ENCODE measurements around the gene ANKRD33B.

DNA sequence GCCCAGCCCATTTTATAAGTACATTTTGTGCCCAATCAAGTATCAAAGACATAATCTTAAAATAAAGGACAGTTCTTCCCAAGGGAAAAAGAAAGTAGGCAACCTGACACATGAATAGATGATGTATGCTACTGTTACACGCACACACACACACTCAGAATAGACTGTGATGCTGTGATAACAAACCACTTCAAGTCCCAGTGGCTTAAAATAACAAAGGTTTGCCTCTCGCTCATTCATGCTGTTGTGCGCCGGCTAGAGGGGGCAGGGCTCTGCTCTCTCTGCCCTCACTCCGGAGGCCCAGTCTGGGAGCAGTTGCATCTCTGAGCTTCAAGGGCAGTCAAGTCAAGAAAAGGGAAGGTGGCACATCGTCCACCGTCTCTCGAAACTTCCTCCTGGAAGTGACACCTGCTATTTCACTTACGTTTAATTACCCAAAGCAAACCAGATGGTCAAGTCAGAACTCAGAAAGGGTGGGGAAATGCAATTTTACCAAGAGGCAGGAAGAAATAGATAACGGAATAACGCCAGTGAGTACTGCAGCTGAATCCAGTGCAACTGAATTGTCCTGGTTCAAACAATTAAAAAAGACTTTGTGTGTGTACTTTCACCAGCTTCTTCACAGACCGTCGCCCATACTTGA, 43.3 kb downstream of the ANKRD33B start:
- TF ChIP-seq CEBPB (IDR thresholded peaks at IDR 0.05; ENCODE audit: low read depth) (no peak), YY1 (IDR thresholded peaks at IDR 0.05; ENCODE audit: extremely low read depth, insufficient replicate concordance, low read depth, low read length) (no peak), POLR2AphosphoS5 (IDR thresholded peaks at IDR 0.05; ENCODE audit: low read depth, low read length) (no peak), RAD21 (IDR thresholded peaks at IDR 0.05; ENCODE audit: low read depth) (no peak), JUND (IDR thresholded peaks at IDR 0.05) (no peak), EZH2phosphoT487 (IDR thresholded peaks at IDR 0.05; ENCODE audit: borderline replicate concordance) (no peak), EZH2 (IDR thresholded peaks at IDR 0.05) (no peak), POLR2A (IDR thresholded peaks at IDR 0.05; ENCODE audit: borderline replicate concordance, extremely low read depth, insufficient read depth, insufficient read length) (no peak), SP1 (IDR thresholded peaks at IDR 0.05; ENCODE audit: low read depth) (no peak), TCF7L2 (IDR thresholded peaks at IDR 0.05; ENCODE audit: borderline replicate concordance, extremely low read depth, insufficient read depth, insufficient read length) (no peak)
- TF ChIP-seq, protein P1, sequence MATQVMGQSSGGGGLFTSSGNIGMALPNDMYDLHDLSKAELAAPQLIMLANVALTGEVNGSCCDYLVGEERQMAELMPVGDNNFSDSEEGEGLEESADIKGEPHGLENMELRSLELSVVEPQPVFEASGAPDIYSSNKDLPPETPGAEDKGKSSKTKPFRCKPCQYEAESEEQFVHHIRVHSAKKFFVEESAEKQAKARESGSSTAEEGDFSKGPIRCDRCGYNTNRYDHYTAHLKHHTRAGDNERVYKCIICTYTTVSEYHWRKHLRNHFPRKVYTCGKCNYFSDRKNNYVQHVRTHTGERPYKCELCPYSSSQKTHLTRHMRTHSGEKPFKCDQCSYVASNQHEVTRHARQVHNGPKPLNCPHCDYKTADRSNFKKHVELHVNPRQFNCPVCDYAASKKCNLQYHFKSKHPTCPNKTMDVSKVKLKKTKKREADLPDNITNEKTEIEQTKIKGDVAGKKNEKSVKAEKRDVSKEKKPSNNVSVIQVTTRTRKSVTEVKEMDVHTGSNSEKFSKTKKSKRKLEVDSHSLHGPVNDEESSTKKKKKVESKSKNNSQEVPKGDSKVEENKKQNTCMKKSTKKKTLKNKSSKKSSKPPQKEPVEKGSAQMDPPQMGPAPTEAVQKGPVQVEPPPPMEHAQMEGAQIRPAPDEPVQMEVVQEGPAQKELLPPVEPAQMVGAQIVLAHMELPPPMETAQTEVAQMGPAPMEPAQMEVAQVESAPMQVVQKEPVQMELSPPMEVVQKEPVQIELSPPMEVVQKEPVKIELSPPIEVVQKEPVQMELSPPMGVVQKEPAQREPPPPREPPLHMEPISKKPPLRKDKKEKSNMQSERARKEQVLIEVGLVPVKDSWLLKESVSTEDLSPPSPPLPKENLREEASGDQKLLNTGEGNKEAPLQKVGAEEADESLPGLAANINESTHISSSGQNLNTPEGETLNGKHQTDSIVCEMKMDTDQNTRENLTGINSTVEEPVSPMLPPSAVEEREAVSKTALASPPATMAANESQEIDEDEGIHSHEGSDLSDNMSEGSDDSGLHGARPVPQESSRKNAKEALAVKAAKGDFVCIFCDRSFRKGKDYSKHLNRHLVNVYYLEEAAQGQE (IDR thresholded peaks at IDR 0.05; ENCODE audit: low read depth) = no peak
- TF ChIP-seq, protein P2, sequence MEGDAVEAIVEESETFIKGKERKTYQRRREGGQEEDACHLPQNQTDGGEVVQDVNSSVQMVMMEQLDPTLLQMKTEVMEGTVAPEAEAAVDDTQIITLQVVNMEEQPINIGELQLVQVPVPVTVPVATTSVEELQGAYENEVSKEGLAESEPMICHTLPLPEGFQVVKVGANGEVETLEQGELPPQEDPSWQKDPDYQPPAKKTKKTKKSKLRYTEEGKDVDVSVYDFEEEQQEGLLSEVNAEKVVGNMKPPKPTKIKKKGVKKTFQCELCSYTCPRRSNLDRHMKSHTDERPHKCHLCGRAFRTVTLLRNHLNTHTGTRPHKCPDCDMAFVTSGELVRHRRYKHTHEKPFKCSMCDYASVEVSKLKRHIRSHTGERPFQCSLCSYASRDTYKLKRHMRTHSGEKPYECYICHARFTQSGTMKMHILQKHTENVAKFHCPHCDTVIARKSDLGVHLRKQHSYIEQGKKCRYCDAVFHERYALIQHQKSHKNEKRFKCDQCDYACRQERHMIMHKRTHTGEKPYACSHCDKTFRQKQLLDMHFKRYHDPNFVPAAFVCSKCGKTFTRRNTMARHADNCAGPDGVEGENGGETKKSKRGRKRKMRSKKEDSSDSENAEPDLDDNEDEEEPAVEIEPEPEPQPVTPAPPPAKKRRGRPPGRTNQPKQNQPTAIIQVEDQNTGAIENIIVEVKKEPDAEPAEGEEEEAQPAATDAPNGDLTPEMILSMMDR (IDR thresholded peaks at IDR 0.05 in 2 of 3, conservative IDR thresholded peaks at IDR 0.05 in 1 of 3; ENCODE audit: borderline replicate concordance in 1 of 3, insufficient read depth in 1 of 3, low read depth in 2 of 3, low read length in 2 of 3) = no peak
- TF ChIP-seq, protein P3, sequence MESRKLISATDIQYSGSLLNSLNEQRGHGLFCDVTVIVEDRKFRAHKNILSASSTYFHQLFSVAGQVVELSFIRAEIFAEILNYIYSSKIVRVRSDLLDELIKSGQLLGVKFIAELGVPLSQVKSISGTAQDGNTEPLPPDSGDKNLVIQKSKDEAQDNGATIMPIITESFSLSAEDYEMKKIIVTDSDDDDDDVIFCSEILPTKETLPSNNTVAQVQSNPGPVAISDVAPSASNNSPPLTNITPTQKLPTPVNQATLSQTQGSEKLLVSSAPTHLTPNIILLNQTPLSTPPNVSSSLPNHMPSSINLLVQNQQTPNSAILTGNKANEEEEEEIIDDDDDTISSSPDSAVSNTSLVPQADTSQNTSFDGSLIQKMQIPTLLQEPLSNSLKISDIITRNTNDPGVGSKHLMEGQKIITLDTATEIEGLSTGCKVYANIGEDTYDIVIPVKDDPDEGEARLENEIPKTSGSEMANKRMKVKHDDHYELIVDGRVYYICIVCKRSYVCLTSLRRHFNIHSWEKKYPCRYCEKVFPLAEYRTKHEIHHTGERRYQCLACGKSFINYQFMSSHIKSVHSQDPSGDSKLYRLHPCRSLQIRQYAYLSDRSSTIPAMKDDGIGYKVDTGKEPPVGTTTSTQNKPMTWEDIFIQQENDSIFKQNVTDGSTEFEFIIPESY (IDR thresholded peaks at IDR 0.05; ENCODE audit: extremely low read depth, insufficient replicate concordance, low read length) = no peak

Measured in HCT116 (cell line).